HepG2 (cell line): Measurements from ENCODE around the gene DDX50. TPM values are rescaled to one million over a fixed set of nuclear protein-coding genes. Genes with fewer than 3 reads are reported as not detected.

Experiments used
- BCLAF1 ChIP-seq: fragments of 450-650 bp; IDR thresholded peaks from 2 replicates; pipeline ENCODE4 v1.6.1; 2017; ENCODE audit warnings: mild to moderate bottlenecking
- HIVEP1 ChIP-seq: sonication (generic); formaldehyde crosslinking; IDR thresholded peaks from 2 replicates; pipeline ENCODE4 v1.4.0; 2020; ENCODE audit warnings: mild to moderate bottlenecking, missing genetic modification reagents
- KMT2B ChIP-seq: IDR thresholded peaks from 2 replicates; pipeline ENCODE4 v1.6.1; 2016; ENCODE audit warnings: missing genetic modification reagents, missing compliant biosample characterization
- MXD3 ChIP-seq: IDR thresholded peaks from 2 replicates; pipeline ENCODE4 v1.6.1; 2016; ENCODE audit warnings: mild to moderate bottlenecking, missing biosample characterization, missing genetic modification reagents
- NR3C1 ChIP-seq: sonication (generic); formaldehyde crosslinking; IDR thresholded peaks from 2 replicates; pipeline ENCODE4 v1.4.0; 2020; ENCODE audit warnings: missing genetic modification reagents
- PCBP1 ChIP-seq: fragments of 200-400 bp; formaldehyde crosslinking; IDR thresholded peaks from 2 replicates; pipeline ENCODE4 v1.6.1; 2017; ENCODE audit warnings: mild to moderate bottlenecking, low read depth, low read length, borderline replicate concordance
- POGK ChIP-seq: sonication (generic); formaldehyde crosslinking; conservative IDR thresholded peaks from 2 replicates; pipeline ENCODE4 v1.8.0; 2022; ENCODE audit warnings: mild to moderate bottlenecking, moderate library complexity, missing genetic modification reagents
- SMC3 ChIP-seq: IDR thresholded peaks from 2 replicates; pipeline ENCODE4 v1.6.1; 2011; ENCODE audit warnings: low read length, improper control_type of control experiment
- UBTF ChIP-seq: sonication (generic); formaldehyde crosslinking; IDR thresholded peaks from 2 replicates; pipeline ENCODE4 v1.4.0; 2020; ENCODE audit warnings: mild to moderate bottlenecking, missing genetic modification reagents
- ZBTB20 ChIP-seq: sonication (generic); formaldehyde crosslinking; IDR thresholded peaks from 2 replicates; pipeline ENCODE4 v1.8.1; 2023; ENCODE audit warnings: missing genetic modification reagents, low read depth, mild to moderate bottlenecking, borderline replicate concordance
- ZNF10 ChIP-seq: sonication (generic); formaldehyde crosslinking; IDR thresholded peaks from 2 replicates; pipeline ENCODE4 v1.4.0; 2020; ENCODE audit warnings: mild to moderate bottlenecking, low read depth, missing genetic modification reagents, borderline replicate concordance
- ZNF230 ChIP-seq: sonication (generic); formaldehyde crosslinking; IDR thresholded peaks from 2 replicates; pipeline ENCODE4 v1.4.0; 2020; ENCODE audit warnings: mild to moderate bottlenecking, missing genetic modification reagents
- ZNF282 ChIP-seq: fragments of 450-650 bp; IDR thresholded peaks from 2 replicates; pipeline ENCODE4 v1.6.1; 2018; ENCODE audit not compliant: partially characterized antibody
- ZNF337 ChIP-seq: sonication (generic); formaldehyde crosslinking; IDR thresholded peaks from 2 replicates; pipeline ENCODE4 v1.5.1; 2020; ENCODE audit warnings: missing genetic modification reagents, low read depth, mild to moderate bottlenecking, borderline replicate concordance
- ZNF460 ChIP-seq: sonication (generic); formaldehyde crosslinking; IDR thresholded peaks from 2 replicates; pipeline ENCODE4 v1.5.1; 2020; ENCODE audit warnings: missing genetic modification reagents, mild to moderate bottlenecking, borderline replicate concordance
- ZNF597 ChIP-seq: sonication (generic); formaldehyde crosslinking; IDR thresholded peaks from 2 replicates; pipeline ENCODE4 v1.5.0; 2020; ENCODE audit warnings: missing genetic modification reagents
- ZNF605 ChIP-seq: sonication (generic); formaldehyde crosslinking; IDR thresholded peaks from 2 replicates; pipeline ENCODE4 v1.8.0; 2022; ENCODE audit warnings: mild to moderate bottlenecking, missing genetic modification reagents
- ZNF776 ChIP-seq: sonication (generic); formaldehyde crosslinking; IDR thresholded peaks from 2 replicates; pipeline ENCODE4 v1.4.0; 2020; ENCODE audit warnings: mild to moderate bottlenecking, missing genetic modification reagents
- ZNF777 ChIP-seq: sonication (generic); formaldehyde crosslinking; IDR thresholded peaks from 2 replicates; pipeline ENCODE4 v1.4.0; 2020; ENCODE audit warnings: missing genetic modification reagents
- ZNF788 ChIP-seq: sonication (generic); formaldehyde crosslinking; IDR thresholded peaks from 2 replicates; pipeline ENCODE4 v1.5.0; 2020; ENCODE audit warnings: mild to moderate bottlenecking, missing genetic modification reagents, borderline replicate concordance
- ZSCAN9 ChIP-seq: IDR thresholded peaks from 2 replicates; pipeline ENCODE4 v1.6.1; 2016; ENCODE audit warnings: borderline replicate concordance
- polyA plus RNA-seq, 8 experiments: library from polyadenylated mRNA; depleted of rRNA in 3 of 8; stranded (reverse) in 7 of 8; unstranded in 1 of 8; fragments of >200 nt; fragmentation: Illumina TruSeq in 4 of 8; extraction: Trizol in 4 of 8; gene quantifications; 2 replicates each; pipeline versions ENCODE4 v1.2.1 to v1.2.3, GENCODE V29; 2011 to 2016; ENCODE audit warnings: low read depth in 4 of 8, missing spikeins in 1 of 8, mixed read lengths in 1 of 8; ENCODE audit not compliant: insufficient read depth in 1 of 8
- total RNA-seq, 5 experiments: library from RNA; depleted of rRNA; stranded (reverse); fragments of >200 nt; fragmentation: Illumina TruSeq; extraction: Trizol; gene quantifications; 2 replicates each; pipeline ENCODE4 v1.2.3, GENCODE V29; 2016; ENCODE audit warnings: low read depth in 1 of 5

Gene DDX50
- total and polyA plus RNA-seq, 2 of the 13 experiments (the other 11 are each of a cell fraction or from before 2014, with no cell fraction given): 19.0 to 38.2 TPM

GRCh38 chr10:68955832-68956532 lies 54.9 kb downstream of the DDX50 start, which contains the start of gene DDX21 (continued):
- TF ChIP-seq BCLAF1: no peak
- peak; percentile 30; the same call in 1 of the 2 replicates for TF ChIP-seq ZNF777
- peak; percentile 86 for TF ChIP-seq KMT2B (CRISPR knock-in tag)
- no peak for TF ChIP-seq ZNF597 (CRISPR knock-in tag)
- peak; percentile 79; the same call in 1 of the 2 replicates for TF ChIP-seq HIVEP1
- TF ChIP-seq ZNF10: no peak
- TF ChIP-seq ZNF337 (CRISPR knock-in tag): peak; percentile 58; the same call in 1 of the 2 replicates
- peak; percentile 42; the same call in 1 of the 2 replicates for TF ChIP-seq ZNF788
- TF ChIP-seq ZNF282: no peak
- peak; percentile 75; the same call in 1 of the 2 replicates for TF ChIP-seq ZSCAN9 (CRISPR knock-in tag)
- no peak for TF ChIP-seq ZNF460
- peak; percentile 50; the same call in 1 of the 2 replicates for TF ChIP-seq ZBTB20 (CRISPR knock-in tag)
- TF ChIP-seq POGK (CRISPR knock-in tag): no peak; the same call in 1 of the 2 replicates
- TF ChIP-seq NR3C1 (CRISPR knock-in tag): no peak
- peak; percentile 63 for TF ChIP-seq UBTF
- peak; percentile 90 for TF ChIP-seq ZNF776 (CRISPR knock-in tag)
- peak; percentile 72 for TF ChIP-seq ZNF605 (CRISPR knock-in tag)
- TF ChIP-seq SMC3: peak; percentile 15; the same call in 1 of the 2 replicates
- peak; percentile 83; the same call in 1 of the 2 replicates for TF ChIP-seq ZNF230 (CRISPR knock-in tag)
- TF ChIP-seq MXD3: peak; percentile 65; the same call in 1 of the 2 replicates
- peak; percentile 69; the same call in 1 of the 2 replicates for TF ChIP-seq PCBP1
